Measurements from ENCODE around the gene PUS7L. TPM values are rescaled to one million over a fixed set of nuclear protein-coding genes. Genes with fewer than 3 reads are reported as not detected.

Gene PUS7L
- total and polyA plus RNA-seq, 4 donors, result 1.5 to 27.0 (median 6.5) TPM

DNA sequence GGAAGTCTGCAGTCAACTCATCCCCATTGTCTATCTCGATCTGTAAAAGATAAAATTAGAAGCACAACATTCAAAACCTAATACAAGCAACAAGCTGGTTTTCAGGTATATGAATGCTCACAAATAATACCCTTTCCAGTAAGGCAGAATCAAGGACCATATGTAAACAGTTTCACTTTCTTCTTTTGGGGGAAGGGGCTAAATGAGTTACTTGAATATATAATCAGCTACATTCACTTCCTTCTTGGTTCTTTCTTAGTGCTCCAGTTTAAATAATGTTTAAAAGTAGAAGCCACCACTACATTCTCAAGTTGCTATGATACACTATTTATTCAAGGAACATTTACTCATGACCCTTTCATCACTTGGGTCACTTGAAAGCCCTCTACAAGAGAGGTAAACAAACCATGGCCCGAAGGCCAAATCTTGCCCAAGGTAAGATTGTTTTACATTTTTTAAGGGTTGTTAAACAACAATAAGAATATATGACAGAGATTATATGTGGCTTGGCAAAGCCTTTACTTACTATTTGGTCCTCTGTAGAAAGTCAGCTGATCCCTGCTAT, 37.2 kb upstream of the PUS7L start:
- Histone ChIP-seq H3K36me3 (ENCODE audit: control insufficient read depth in 4 of 4, insufficient read depth in 4 of 4, low read length in 4 of 4) (peaks cover 1 to 35% (median 19%) of the 10 kb centered on the region in 4 donors), H3K9me3 (ENCODE audit: control insufficient read depth in 4 of 4, insufficient read depth in 3 of 4, low read length in 3 of 4) (no peaks in the 10 kb centered on the region), H3K27ac (ENCODE audit: low read depth in 1 of 2, low read length in 1 of 2) (no peak overlapping the region), H3K9ac (ENCODE audit: insufficient read depth in 1 of 2, low read length in 2 of 2) (no peak overlapping the region), H3K4me3 (no peak overlapping the region), H3K4me1 (ENCODE audit: control insufficient read depth in 5 of 5, insufficient read depth in 5 of 5, low read length in 5 of 5) (no peaks in the 10 kb centered on the region), H3K27me3 (ENCODE audit: control insufficient read depth in 3 of 3, insufficient read depth in 3 of 3, low read length in 2 of 3) (no peaks in the 10 kb centered on the region)
- WGBS, 2 donors, result 64 to 78% methylated on average over 2 of the region's 2 CpGs
- TF ChIP-seq, protein P1, sequence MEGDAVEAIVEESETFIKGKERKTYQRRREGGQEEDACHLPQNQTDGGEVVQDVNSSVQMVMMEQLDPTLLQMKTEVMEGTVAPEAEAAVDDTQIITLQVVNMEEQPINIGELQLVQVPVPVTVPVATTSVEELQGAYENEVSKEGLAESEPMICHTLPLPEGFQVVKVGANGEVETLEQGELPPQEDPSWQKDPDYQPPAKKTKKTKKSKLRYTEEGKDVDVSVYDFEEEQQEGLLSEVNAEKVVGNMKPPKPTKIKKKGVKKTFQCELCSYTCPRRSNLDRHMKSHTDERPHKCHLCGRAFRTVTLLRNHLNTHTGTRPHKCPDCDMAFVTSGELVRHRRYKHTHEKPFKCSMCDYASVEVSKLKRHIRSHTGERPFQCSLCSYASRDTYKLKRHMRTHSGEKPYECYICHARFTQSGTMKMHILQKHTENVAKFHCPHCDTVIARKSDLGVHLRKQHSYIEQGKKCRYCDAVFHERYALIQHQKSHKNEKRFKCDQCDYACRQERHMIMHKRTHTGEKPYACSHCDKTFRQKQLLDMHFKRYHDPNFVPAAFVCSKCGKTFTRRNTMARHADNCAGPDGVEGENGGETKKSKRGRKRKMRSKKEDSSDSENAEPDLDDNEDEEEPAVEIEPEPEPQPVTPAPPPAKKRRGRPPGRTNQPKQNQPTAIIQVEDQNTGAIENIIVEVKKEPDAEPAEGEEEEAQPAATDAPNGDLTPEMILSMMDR (IDR thresholded peaks at IDR 0.05; ENCODE audit: control extremely low read depth, extremely low read depth), result no peak
- DNase-seq (peak in 2 of 3 donors; percentile 59 to 70), ATAC-seq (ENCODE audit: insufficient read depth, low FRiP score) (peak; percentile 64)

DNA sequence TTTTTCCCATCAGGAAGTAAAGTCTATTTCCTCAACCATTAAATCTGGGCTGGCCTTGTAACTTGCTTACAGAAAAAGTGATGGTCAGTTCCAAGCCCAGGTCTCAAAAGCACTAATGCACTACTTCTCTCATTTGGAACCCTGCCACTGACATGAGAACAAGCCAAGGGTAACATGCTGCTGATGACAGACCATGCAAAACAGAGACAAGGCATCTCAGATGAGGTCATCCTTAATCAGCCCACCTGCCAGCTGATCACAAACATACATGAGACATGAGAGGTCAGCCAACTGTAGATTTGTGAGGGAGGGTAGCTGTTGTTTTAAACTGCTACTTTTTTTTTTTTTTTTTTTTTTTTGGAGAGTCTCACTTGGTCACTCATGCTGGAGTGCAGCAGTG, 31.4 kb upstream of the PUS7L start:
- H3K9me3 ChIP-seq (ENCODE audit: control insufficient read depth in 4 of 4, insufficient read depth in 3 of 4, low read length in 3 of 4), result no peaks in the 10 kb centered on the region
- H3K4me1 ChIP-seq (ENCODE audit: control insufficient read depth in 5 of 5, insufficient read depth in 5 of 5, low read length in 5 of 5), result no peaks in the 10 kb centered on the region
- H3K36me3 ChIP-seq (ENCODE audit: control insufficient read depth in 4 of 4, insufficient read depth in 4 of 4, low read length in 4 of 4), result peaks cover 2 to 9% (median 7%) of the 10 kb centered on the region in 4 donors
- no peak overlapping the region for H3K9ac ChIP-seq (ENCODE audit: insufficient read depth in 1 of 2, low read length in 2 of 2)
- peak in 2 of 3 donors; percentile 38 to 51 for DNase-seq
- peak overlapping the region in 1 of 2 donors; percentile 2 for H3K27ac ChIP-seq (ENCODE audit: low read depth in 1 of 2, low read length in 1 of 2)
- H3K4me3 ChIP-seq, result no peak overlapping the region
- ATAC-seq (ENCODE audit: insufficient read depth, low FRiP score), result no peak
- TF ChIP-seq, protein P1 (IDR thresholded peaks at IDR 0.05; ENCODE audit: control extremely low read depth, extremely low read depth), result no peak
- H3K27me3 ChIP-seq (ENCODE audit: control insufficient read depth in 3 of 3, insufficient read depth in 3 of 3, low read length in 2 of 3), result no peaks in the 10 kb centered on the region

DNA sequence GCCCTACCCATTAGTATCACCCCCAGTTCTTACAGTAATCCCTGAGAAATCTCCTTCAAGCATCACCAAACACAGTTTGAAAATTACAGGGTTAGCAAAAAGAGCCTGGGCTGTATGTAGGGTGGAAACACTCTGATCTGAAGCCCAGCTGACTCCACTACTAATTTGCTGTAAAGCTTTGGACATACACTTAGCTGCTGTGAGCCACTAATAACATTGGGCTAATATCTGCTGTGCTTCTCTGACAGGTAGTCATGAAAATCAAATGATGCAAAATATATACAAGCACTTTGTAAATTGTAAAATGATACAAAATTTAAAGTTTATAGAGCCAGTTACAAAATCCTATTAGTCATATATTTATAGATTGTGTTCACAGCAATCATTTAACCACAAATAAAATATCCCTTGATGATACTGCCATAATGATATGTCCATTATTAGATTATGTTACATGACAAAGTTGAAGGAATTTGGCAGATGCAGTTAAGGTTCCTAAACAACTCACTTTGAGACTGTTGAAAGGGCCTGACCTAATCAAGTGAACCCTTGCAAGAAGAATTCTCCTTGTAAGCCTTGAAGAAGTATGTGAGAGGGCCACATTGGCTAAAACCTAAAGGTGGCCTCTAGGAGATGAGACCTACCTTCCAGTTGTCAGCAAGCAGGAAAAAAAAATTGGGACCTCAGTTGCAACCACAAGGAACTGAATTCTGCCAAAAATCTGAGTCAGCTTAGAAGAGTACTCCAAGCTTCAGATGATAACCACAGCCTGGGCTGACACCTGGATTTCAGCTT, 28.5 kb upstream of the PUS7L start:
- TF ChIP-seq, protein P1 (IDR thresholded peaks at IDR 0.05; ENCODE audit: control extremely low read depth, extremely low read depth), result no peak
- no peak overlapping the region for H3K4me3 ChIP-seq
- ATAC-seq (ENCODE audit: insufficient read depth, low FRiP score), result no peak
- H3K9me3 ChIP-seq (ENCODE audit: control insufficient read depth in 4 of 4, insufficient read depth in 3 of 4, low read length in 3 of 4), result no peaks in the 10 kb centered on the region
- H3K9ac ChIP-seq (ENCODE audit: insufficient read depth in 1 of 2, low read length in 2 of 2), result no peak overlapping the region
- H3K27ac ChIP-seq (ENCODE audit: low read depth in 1 of 2, low read length in 1 of 2), result no peak overlapping the region
- no peaks in the 10 kb centered on the region for H3K4me1 ChIP-seq (ENCODE audit: control insufficient read depth in 5 of 5, insufficient read depth in 5 of 5, low read length in 5 of 5)
- peaks cover 4 to 15% (median 10%) of the 10 kb centered on the region in 4 donors for H3K36me3 ChIP-seq (ENCODE audit: control insufficient read depth in 4 of 4, insufficient read depth in 4 of 4, low read length in 4 of 4)
- no peak for DNase-seq
- no peaks in the 10 kb centered on the region for H3K27me3 ChIP-seq (ENCODE audit: control insufficient read depth in 3 of 3, insufficient read depth in 3 of 3, low read length in 2 of 3)

Data from lung (tissue), 12 donors.